HepG2 (cell line): Measurements from ENCODE around the gene TXNIP.

Experiments used
- CTCF ChIP-seq: sonication (generic); formaldehyde crosslinking; IDR thresholded peaks from 2 replicates; pipeline ENCODE4 v1.5.0; 2020; ENCODE audit warnings: mild to moderate bottlenecking, missing genetic modification reagents, moderate library complexity
- IRF9 ChIP-seq: sonication (generic); formaldehyde crosslinking; IDR thresholded peaks from 2 replicates; pipeline ENCODE4 v1.8.0; 2022; ENCODE audit warnings: missing genetic modification reagents, mild to moderate bottlenecking, borderline replicate concordance
- THRA ChIP-seq: sonication (generic); formaldehyde crosslinking; IDR thresholded peaks from 2 replicates; pipeline ENCODE4 v1.4.0; 2020; ENCODE audit warnings: missing genetic modification reagents, borderline replicate concordance
- ZBTB1 ChIP-seq: sonication (generic); formaldehyde crosslinking; IDR thresholded peaks from 2 replicates; pipeline ENCODE4 v1.4.0; 2020; ENCODE audit warnings: missing genetic modification reagents, borderline replicate concordance
- ZNF33B ChIP-seq: sonication (generic); formaldehyde crosslinking; IDR thresholded peaks from 2 replicates; pipeline ENCODE4 v1.5.1; 2020; ENCODE audit warnings: mild to moderate bottlenecking, missing genetic modification reagents

GRCh38 chr1:145977016-145977415 lies 19.4 kb downstream of the TXNIP start:
- TF ChIP-seq ZBTB1 (CRISPR knock-in tag): no peak
- TF ChIP-seq THRA: no peak
- TF ChIP-seq CTCF: no peak
- no peak for TF ChIP-seq IRF9 (CRISPR knock-in tag)
- no peak for TF ChIP-seq ZNF33B (CRISPR knock-in tag)
